Stimulated activated effector memory CD8-positive, alpha-beta T cell treated with anti-CD3 and anti-CD28 coated beads, Interleukin-12 subunit alpha, Interleukin-12 subunit beta, amount 100 ng/mL, for 72 hours (primary cell): Measurements from ENCODE around the gene PLEKHG4B.
A peak's percentile ranks its signal among the peaks of the same experiment; 100 is the strongest.

Source experiments
- ATAC-seq: fragments of 150-1000 bp; cut with Tn5 transposase; 2 replicates; pipeline ENCODE4 v1.10.0; 2021
- DNase-seq, 2 donors: peaks; one replicate each; pipeline ENCODE4 v3.0.0; 2021 to 2022; ENCODE audit warnings: low spot score in 2 of 2
- H3K27ac Mint-ChIP-seq: one replicate; pipeline ENCODE4 v1.8.0; 2022; ENCODE audit warnings: mild to moderate bottlenecking, mixed read lengths
- H3K36me3 Mint-ChIP-seq: one replicate; pipeline ENCODE4 v1.8.0; 2022; ENCODE audit warnings: mild to moderate bottlenecking, mixed read lengths
- H3K4me1 Mint-ChIP-seq: one replicate; pipeline ENCODE4 v1.8.0; 2022; ENCODE audit warnings: mixed read lengths
- H3K4me3 Mint-ChIP-seq: one replicate; pipeline ENCODE4 v1.8.0; 2022; ENCODE audit warnings: mild to moderate bottlenecking, mixed read lengths
- H3K9me3 Mint-ChIP-seq: one replicate; pipeline ENCODE4 v1.8.0; 2022; ENCODE audit warnings: mixed read lengths

PLEKHG4B gene

DNA sequence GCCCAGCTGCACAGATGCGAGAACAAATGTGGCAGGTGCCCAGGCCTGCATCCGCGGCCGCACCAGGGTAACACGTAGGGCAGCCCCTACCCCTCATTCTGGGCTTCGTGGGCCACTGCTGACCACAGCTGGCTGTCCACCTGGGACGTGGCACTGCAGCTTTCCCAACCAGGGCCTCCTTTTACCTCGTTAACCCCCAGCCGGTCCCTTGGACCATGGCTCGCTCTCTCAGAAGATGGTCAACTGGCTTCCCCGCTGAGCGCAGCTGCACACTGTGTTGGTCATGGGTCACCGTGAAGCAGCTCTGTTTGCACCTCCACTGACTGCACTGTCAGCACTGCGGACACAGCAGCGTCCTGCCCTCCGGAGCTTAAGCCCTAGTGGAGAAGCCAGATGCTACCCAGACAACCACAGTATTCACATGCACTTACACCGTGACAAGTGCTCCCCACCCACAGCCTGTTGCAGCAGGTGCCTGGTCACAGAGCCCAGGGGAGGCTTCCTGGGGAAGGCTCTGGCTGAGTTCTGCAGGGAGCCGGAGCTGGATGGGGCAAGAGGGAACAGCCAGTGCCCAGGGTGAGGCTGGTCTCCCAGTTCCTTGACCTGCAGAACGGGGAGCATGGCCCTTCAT lies 10.5 kb upstream of the PLEKHG4B start:
- no peaks in the 10 kb centered on the region for H3K9me3 Mint-ChIP-seq

DNA sequence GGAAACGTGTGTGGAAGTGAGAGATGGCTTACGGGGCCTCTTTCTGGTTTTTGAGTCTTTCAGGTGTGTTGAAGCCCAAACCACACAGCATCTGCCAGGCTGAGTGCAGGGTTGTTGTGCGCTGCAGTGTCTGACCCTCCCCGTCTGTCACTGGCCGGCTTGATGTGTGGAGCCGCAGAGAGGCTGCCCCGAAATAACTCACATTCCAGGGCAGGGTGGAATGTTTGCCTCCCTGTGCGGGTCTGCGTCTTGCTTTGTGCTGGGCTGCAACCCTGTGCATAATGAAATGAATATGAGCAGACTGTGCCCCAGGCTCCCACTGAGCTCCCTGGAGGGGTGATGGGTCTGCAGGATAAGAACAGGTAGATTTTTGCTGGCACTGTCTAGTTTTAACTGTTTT lies 9.9 kb upstream of the PLEKHG4B start:
- DNase-seq, result no peak
- Mint-ChIP-seq H3K9me3 (no peaks in the 10 kb centered on the region), H3K4me1 (no peaks in the 10 kb centered on the region), H3K4me3 (no peak overlapping the region), H3K27ac (no peak overlapping the region), H3K36me3 (no peaks in the 10 kb centered on the region)
- ATAC-seq, result no peak

More for the DNA sequence above, 10.5 kb upstream of the PLEKHG4B start:
- Mint-ChIP-seq H3K4me1 (no peaks in the 10 kb centered on the region), H3K36me3 (no peaks in the 10 kb centered on the region), H3K27ac (no peak overlapping the region), H3K4me3 (no peak overlapping the region)
- DNase-seq, result no peak
- ATAC-seq, result peak; percentile 14

DNA sequence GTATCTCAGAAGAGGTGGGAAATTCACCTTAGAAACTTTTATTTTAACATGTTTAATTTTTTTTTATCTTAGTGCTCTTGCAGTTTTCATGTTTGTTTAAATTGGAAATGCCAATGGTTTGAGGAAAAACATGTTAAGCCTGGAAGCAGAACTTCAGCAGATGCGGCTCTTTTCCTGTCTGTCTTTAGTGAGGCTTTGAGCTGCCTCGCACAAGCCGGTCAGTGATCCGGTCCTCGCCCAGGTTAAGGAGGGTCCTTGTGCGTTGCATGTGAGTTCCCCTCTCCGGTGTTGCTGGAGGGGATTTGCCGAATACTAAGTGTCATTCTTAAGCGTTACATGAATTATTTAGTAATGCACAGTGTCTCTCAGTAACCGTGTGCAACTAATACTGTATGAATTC lies 9.4 kb upstream of the PLEKHG4B start:
- no peak overlapping the region for H3K27ac Mint-ChIP-seq
- DNase-seq, result no peak
- H3K4me3 Mint-ChIP-seq, result no peak overlapping the region
- H3K9me3 Mint-ChIP-seq, result no peaks in the 10 kb centered on the region
- H3K36me3 Mint-ChIP-seq, result no peaks in the 10 kb centered on the region
- no peaks in the 10 kb centered on the region for H3K4me1 Mint-ChIP-seq
- no peak for ATAC-seq

DNA sequence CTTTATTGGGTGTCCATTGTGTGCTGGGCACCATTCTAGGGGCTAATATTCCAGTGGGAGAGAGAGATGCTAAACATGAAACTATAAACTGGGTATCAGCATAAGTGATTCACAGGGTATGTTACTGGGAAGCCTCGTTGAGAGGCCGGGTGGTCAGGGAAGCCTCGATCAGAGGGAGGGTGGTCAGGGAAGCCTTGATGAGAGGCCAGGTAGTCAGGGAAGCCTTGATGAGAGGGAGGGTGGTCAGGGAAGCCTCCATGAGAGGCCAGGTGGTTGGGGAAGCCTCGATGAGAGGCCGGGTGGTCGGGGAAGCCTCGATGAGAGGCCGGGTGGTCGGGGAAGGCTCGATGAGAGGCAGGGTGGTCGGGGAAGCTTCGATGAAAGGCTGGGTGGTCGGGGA lies 8.9 kb upstream of the PLEKHG4B start:
- H3K36me3 Mint-ChIP-seq, result no peaks in the 10 kb centered on the region
- no peak overlapping the region for H3K27ac Mint-ChIP-seq
- H3K9me3 Mint-ChIP-seq, result no peaks in the 10 kb centered on the region
- ATAC-seq, result no peak
- H3K4me3 Mint-ChIP-seq, result no peak overlapping the region
- DNase-seq, result no peak
- H3K4me1 Mint-ChIP-seq, result no peaks in the 10 kb centered on the region

DNA sequence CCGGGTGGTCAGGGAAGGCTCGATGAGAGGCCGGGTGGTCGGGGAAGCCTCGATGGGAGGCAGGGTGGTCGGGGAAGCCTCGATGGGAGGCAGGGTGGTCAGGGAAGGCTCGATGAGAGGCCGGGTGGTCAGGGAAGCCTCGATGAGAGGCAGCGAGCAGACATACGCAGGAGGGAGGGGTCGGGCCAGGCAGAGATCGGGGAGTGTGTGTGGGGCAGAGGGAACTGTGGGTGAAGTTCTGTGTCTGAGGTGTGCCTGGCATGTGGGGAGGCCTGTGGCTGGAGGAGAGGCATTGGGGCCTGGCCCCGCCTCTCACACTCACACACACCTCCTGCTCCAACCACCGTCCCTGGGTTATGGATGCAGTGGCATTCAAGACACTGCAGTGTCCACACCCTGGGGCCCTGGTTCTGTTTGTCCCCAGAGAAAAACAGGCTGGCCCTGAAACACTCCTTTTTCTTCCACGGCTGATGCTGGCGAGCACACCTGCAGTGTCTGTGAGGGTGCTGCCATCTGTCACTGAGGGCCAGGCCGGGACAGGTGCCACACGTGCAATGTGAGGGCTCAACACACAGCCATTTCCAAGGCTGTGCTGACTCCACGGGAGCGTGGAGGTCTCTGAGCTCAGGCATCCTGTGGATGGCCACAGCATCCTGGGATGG lies 6.5 kb upstream of the PLEKHG4B start:
- no peaks in the 10 kb centered on the region for H3K36me3 Mint-ChIP-seq
- no peak overlapping the region for H3K4me3 Mint-ChIP-seq
- H3K27ac Mint-ChIP-seq, result no peak overlapping the region
- DNase-seq (no peak), ATAC-seq (no peak)
- H3K9me3 Mint-ChIP-seq, result no peaks in the 10 kb centered on the region
- H3K4me1 Mint-ChIP-seq, result no peaks in the 10 kb centered on the region

DNA sequence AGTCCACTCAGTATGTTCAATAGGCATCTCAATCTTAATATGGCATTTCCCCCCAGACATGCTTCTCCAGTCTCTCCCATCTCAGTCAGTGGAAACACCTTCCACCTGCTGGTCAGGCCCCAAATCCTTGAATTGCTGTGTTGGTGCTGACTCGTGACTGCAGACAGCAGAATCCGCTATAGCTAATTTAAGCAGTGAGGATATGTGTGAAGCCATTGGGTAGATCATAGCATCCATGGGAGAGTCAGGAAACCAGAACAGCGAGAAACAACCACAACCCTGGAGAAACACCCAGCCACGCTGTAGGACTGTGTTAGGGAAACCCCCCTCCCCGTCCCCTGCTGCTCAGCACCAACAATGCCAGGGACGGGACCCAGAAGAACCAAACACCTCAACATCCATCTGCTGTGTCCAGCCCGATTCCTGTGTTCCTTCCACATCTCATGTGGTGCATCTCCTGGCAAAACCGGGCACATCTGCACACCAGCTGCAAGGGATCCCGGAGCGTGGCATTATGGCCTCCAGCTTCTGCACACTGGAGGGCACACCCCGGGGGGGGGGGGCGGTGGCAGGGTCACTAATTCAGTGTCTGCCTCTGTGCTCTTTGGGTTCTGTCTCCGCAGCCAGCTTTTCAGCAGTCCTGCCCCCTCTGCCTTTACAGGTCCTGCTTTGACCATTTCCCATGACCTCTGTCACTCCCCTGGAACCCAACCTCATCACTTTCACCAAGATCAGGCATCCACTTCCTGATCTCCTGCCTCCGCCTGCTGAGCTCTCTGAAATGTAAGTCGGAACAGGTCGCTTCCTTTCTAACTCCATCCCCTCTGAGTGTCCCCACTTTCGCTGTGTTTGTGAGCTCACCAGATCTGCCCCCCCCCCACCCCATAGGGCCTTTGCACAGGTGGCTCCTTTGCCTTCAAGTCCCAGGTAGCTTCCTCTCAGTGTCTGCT lies 2.4 kb upstream of the PLEKHG4B start:
- Mint-ChIP-seq H3K4me3 (no peak overlapping the region), H3K36me3 (no peaks in the 10 kb centered on the region), H3K27ac (no peak overlapping the region), H3K4me1 (peaks cover 7% of the 10 kb centered on the region), H3K9me3 (no peaks in the 10 kb centered on the region)
- DNase-seq (no peak), ATAC-seq (no peak)

DNA sequence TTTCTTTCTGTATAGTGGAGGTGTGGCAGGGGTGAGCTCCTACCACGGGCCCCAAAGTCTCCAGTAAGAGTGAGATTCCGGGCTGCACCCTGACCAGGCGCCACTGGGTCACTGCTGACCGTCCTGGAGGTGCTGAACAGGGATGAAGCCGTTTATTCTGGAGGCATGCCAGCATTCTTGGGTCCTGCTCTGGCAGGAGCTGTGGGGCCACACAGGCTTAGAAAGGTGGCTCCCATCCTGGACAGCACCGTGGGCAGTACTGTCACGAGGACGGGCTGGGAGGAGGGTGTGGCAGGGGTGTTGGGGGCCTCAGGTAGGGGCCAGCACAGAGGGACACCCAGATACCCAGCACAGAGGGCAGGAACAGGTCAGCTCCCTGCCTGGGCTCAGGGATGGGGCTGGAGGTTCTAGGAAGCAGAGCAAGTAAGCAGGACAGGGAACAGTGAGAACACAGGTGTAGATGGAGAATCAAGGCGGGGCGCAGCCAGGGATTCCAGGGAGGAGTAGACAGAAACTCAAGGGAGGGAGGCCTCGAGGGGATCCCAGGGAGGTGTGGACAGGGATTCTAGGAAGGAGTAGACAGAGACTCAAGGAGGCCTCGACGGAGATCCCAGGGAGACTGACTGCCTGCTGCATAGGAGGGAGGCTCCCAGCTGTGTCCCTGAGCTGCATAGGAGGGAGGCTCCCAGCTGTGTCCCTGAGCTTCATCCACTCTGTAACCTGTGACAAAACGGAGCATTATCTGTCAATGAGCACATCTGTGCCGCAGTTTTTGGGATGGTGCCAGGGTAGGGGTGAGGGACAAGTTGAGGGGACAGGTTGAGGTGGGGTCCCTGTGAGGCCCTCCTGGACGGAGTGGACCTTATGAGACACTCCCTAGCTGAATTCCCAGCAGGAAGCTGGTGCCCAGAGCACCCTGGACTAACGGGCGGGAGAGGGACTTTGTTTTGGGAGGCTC lies 1.1 kb upstream of the PLEKHG4B start:
- H3K4me3 Mint-ChIP-seq, result peak overlapping the region; percentile 30
- H3K36me3 Mint-ChIP-seq, result no peaks in the 10 kb centered on the region
- H3K27ac Mint-ChIP-seq, result no peak overlapping the region
- no peaks in the 10 kb centered on the region for H3K9me3 Mint-ChIP-seq
- DNase-seq, result no peak
- ATAC-seq, result no peak
- H3K4me1 Mint-ChIP-seq, result peaks cover 7% of the 10 kb centered on the region

DNA sequence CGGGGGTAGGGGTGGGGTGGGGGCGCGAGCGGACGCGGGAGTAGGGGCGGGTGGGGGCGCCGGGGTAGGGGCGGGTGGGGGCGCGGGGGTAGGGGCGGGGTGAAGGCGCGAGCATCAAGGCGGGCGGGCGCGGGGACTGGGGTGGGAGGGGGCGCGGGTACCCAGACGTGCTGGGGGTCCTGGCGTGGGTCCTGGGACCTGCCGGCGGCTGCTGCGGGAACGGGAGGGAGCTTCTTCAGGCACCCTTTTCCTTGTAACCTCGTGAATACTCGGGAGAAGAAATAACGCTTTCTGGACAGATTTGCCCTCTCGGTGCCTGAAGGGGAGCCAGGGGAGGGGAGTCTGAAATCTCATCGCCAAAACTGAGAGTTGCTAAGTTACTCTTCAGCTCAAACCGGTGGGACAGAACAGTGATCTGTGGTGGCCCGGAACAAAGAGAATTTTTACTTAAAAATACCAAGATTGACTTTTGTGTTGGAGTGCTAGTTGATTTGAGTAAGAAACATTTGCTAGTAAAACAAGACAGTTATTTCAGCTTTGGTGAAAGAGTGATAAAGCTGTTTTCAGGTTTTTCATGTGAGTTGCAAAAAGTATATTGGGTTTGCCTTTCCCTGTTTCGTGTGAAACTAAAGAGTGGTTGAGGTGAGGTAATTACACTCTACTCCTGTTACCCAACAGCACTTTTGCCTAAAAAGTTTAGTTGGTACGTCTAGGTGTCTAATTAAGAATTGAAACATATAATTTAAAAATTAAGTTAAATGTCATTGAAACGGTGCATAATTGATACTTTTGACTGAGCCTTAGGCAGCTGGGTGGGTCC lies 643 bp downstream of the PLEKHG4B start:
- H3K27ac Mint-ChIP-seq, result no peak overlapping the region
- H3K36me3 Mint-ChIP-seq, result no peaks in the 10 kb centered on the region
- no peak for DNase-seq
- H3K4me3 Mint-ChIP-seq, result no peak overlapping the region
- peaks cover 7% of the 10 kb centered on the region for H3K4me1 Mint-ChIP-seq
- ATAC-seq, result no peak
- H3K9me3 Mint-ChIP-seq, result no peaks in the 10 kb centered on the region

DNA sequence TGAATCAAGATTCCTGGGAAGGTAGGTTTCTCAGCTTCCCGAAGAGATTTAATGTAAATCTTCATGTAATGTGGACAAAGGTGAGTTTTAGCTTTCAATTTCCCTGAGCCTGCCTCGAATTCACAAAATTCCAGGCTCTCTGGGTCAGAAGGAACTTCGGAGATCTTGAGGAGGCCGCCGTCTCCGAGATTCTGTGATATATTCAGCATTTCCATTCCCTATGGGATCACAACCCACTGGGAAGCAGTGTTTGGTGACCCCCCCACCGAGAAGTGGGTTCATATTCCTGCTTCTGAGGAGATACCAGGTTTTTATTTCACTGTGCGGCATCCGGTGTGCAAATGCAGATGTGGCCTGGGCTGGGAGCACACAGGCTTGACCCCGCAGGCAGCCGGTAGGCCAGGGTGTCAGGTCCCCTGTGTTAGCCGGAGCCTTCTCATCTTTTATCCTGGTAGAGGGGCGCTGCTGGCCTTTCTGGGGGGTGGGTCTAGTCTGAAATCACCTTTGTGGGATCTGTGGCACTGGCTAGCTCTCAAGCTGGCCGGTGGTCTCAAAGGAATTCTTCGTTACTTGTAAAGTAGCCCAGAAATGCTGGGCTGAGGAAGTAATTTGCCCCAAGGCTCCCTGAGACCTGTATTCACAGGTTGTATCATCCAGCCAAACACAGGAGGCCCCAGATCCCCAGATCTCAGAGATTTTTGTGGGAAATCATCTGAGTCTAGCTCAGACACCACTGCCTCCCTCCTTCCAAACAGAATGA lies 1.4 kb downstream of the PLEKHG4B start:
- Mint-ChIP-seq H3K27ac (no peak overlapping the region), H3K4me3 (no peak overlapping the region), H3K9me3 (no peaks in the 10 kb centered on the region), H3K36me3 (no peaks in the 10 kb centered on the region), H3K4me1 (peaks cover 7% of the 10 kb centered on the region)
- ATAC-seq (no peak), DNase-seq (no peak)

DNA sequence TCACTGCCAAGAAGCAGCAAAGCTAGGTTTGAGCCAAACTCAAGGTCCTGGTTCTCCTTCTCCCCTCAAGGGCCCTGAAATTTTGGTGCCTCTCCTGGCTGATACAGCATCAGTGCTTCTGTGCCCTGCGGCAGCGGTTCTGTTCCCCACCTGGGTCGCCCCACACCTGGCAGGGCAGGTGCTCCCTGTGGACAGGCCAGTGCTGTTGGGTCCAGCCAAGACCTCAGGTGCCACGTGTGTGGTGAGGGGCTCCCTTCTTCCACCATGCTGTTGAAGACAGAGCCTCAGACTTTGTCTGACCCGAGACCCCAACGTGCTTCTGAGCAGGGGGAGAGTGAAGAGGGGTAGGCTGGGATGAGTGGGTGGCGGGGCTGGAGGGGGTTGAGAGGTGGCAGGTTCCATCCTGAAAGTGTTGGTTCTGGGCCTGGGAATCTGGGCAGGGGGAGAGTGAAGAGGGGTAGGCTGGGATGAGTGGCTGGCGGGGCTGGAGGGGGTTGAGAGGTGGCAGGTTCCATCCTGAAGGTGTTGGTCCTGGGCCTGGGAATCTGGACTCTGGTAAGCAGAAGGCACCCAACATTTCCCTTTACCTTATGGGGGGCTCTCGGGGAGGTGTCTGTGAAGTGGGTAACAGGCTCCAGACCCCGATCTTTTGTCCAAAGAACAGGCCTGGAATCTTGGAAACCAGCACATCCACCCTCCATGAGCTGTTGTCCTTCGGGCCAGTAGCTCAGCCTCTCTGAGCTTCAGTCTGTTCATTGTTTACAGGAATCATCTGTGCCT lies 2.3 kb downstream of the PLEKHG4B start:
- Mint-ChIP-seq H3K27ac (no peak overlapping the region), H3K9me3 (no peaks in the 10 kb centered on the region), H3K36me3 (no peaks in the 10 kb centered on the region), H3K4me1 (peaks cover 7% of the 10 kb centered on the region), H3K4me3 (no peak overlapping the region)
- peak in 1 of 2 donors; percentile 22 for DNase-seq
- peak; percentile 26 for ATAC-seq

DNA sequence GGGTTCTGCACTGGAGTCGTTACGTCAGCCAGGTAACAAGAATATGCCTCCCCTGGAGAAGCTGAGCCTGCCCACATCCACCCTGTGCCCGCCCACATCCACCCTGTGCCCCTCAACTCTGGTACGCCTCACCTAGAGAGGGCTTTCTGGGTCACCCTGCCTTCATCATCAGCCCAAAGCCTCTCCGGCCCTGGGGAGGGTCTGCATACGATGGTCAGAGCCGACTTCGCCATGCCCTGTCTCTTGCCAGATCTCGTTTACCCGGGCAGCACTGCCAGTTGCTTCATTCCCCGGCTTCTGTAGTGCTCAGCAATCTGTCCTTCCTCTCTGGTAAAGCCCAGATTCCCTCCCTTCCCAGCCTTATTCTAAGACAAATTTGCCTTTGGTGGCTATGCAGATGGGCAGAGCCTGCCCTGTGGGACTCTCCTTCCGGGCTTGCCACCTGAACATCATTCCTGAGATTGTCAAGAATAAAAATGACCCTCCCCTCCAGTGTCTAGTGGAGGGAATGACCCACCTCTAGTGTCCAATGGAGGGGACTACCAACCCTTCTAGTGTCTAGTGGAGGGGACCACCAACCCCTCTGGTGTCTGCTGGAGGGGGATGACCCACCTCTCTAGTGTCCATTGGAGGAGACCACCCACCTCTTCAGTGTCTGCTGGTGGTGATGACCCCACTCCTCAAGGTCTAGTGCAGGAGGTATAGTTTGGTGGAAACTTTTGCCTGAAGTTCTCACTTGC lies 3.4 kb downstream of the PLEKHG4B start:
- ATAC-seq, result no peak

DNA sequence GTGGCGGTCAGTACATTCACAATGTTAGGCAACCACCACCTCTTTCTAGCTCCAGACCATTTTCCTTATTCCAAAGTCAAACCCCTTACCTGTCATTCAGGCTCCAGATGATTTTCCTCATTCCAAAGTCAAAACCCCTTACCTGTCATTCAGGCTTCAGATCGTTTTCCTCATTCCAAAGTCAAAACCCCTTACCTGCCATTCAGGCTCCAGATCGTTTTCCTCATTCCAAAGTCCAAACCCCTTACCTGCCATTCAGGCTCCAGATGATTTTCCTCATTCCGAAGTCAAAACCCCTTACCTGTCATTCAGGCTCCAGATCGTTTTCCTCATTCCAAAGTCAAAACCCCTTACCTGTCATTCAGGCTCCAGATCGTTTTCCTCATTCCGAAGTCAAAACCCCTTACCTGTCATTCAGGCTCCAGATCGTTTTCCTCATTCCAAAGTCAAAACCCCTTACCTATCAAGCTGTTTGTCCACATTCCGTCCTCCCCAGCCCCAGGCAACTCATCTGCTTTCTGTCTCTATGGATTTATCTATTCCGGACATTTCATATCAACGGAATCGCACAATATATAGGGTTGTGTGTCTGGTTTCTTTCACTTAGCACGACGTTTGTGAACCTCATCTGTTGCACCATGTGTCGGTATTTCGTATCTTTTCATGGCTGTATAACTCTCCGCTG lies 5.2 kb downstream of the PLEKHG4B start:
- ATAC-seq, result no peak
- no peak for DNase-seq
- Mint-ChIP-seq H3K27ac (no peak overlapping the region), H3K4me3 (no peak overlapping the region), H3K36me3 (no peaks in the 10 kb centered on the region), H3K9me3 (no peaks in the 10 kb centered on the region), H3K4me1 (no peaks in the 10 kb centered on the region)

More for the DNA sequence above, 3.4 kb downstream of the PLEKHG4B start:
- peaks cover 7% of the 10 kb centered on the region for H3K4me1 Mint-ChIP-seq
- H3K36me3 Mint-ChIP-seq, result no peaks in the 10 kb centered on the region
- peak in 1 of 2 donors; percentile 18 for DNase-seq
- no peak overlapping the region for H3K4me3 Mint-ChIP-seq
- H3K9me3 Mint-ChIP-seq, result no peaks in the 10 kb centered on the region
- H3K27ac Mint-ChIP-seq, result no peak overlapping the region
